ENCODE results near the gene CLEC18C.
"Not testable (repeated sequence)": the region's sequence is repeated elsewhere in the genome, so short reads cannot be mapped to it uniquely, and the experiment has no call there.

- TF ChIP-seq POLR2A (IDR thresholded peaks at IDR 0.05; ENCODE audit: borderline replicate concordance, extremely low read depth, insufficient read depth, insufficient read length); EZH2 (IDR thresholded peaks at IDR 0.05); CTCF (IDR thresholded peaks at IDR 0.05 in 2 of 3, conservative IDR thresholded peaks at IDR 0.05 in 1 of 3; ENCODE audit: borderline replicate concordance in 1 of 3, insufficient read depth in 1 of 3, low read depth in 2 of 3, low read length in 2 of 3); EZH2phosphoT487 (IDR thresholded peaks at IDR 0.05; ENCODE audit: borderline replicate concordance); POLR2AphosphoS5 (IDR thresholded peaks at IDR 0.05; ENCODE audit: low read depth, low read length); ATF3 (IDR thresholded peaks at IDR 0.05); SIN3A (IDR thresholded peaks at IDR 0.05; ENCODE audit: low read depth): not testable (repeated sequence)
Observed at GRCh38 chr16:70223971-70224513, 50.5 kb downstream of the CLEC18C start.
